HFF-Myc (cell line): ENCODE data around the gene ANO7.

Source experiments
- DNase-seq: peaks from one replicate; pipeline ENCODE4 v3.0.0-alpha.2; 2011; ENCODE audit warnings: low read depth; ENCODE audit errors: extremely low read depth
- H3K4me3 ChIP-seq: replicated peaks from 2 replicates; pipeline ENCODE4 v1.5.1; 2011; ENCODE audit warnings: low read depth, mild to moderate bottlenecking, control low read depth, low read length
- TF ChIP-seq, protein P1 (sequence below): IDR thresholded peaks from 2 replicates; pipeline ENCODE4 v1.5.1; 2012; ENCODE audit warnings: mild to moderate bottlenecking, low read depth, low read length, control low read depth; ENCODE audit errors: missing control alignments

ANO7 gene

DNA sequence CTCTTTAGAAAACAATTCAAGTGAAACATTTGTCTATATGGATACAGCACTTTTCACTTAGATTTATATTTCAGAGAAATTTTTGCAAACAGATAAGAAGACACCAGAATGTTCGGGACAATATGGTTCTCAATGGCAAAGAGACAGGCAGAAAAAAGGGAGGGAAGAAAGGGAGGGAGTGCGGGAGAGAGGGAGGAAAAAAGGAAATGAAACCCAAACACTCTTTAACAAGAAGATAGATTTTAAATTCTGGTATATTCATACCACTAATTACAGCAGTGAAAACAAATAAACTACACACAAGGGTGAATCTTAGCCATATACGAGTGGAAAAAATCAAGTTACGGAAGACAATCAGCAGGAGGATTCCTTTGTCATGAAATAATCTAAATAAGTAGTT, 42.2 kb upstream of the ANO7 start:
- no peak for DNase-seq
- TF ChIP-seq, protein P1, sequence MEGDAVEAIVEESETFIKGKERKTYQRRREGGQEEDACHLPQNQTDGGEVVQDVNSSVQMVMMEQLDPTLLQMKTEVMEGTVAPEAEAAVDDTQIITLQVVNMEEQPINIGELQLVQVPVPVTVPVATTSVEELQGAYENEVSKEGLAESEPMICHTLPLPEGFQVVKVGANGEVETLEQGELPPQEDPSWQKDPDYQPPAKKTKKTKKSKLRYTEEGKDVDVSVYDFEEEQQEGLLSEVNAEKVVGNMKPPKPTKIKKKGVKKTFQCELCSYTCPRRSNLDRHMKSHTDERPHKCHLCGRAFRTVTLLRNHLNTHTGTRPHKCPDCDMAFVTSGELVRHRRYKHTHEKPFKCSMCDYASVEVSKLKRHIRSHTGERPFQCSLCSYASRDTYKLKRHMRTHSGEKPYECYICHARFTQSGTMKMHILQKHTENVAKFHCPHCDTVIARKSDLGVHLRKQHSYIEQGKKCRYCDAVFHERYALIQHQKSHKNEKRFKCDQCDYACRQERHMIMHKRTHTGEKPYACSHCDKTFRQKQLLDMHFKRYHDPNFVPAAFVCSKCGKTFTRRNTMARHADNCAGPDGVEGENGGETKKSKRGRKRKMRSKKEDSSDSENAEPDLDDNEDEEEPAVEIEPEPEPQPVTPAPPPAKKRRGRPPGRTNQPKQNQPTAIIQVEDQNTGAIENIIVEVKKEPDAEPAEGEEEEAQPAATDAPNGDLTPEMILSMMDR: no peak
- no peak overlapping the region for H3K4me3 ChIP-seq

DNA sequence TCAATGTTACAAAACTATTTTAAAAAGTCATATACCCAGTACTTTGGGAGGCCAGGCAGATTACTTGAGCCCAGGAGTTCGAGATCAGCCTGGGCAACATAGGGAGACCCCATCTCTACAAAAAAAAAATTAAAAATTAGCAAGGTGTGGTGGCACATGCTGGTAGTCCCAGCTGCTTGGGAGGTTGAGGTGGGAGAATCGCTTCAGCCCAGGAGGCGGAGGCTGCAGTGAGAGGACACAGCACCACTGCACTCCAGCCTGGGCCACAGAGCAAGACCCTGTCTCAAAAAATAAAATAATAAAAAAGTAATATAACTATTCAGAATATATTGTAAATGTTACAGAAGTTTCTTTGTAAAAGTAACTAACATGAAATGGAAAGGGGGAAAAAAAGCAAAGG, 41.1 kb upstream of the ANO7 start:
- TF ChIP-seq, protein P1: no peak
- DNase-seq: no peak

GRCh38 chr2:241148239-241148638, 40.2 kb upstream of the ANO7 start:
- H3K4me3 ChIP-seq: peak overlapping the region; percentile 87
- DNase-seq: no peak
- TF ChIP-seq, protein P1: no peak

More for the DNA sequence above, 41.1 kb upstream of the ANO7 start:
- H3K4me3 ChIP-seq: no peak overlapping the region

DNA sequence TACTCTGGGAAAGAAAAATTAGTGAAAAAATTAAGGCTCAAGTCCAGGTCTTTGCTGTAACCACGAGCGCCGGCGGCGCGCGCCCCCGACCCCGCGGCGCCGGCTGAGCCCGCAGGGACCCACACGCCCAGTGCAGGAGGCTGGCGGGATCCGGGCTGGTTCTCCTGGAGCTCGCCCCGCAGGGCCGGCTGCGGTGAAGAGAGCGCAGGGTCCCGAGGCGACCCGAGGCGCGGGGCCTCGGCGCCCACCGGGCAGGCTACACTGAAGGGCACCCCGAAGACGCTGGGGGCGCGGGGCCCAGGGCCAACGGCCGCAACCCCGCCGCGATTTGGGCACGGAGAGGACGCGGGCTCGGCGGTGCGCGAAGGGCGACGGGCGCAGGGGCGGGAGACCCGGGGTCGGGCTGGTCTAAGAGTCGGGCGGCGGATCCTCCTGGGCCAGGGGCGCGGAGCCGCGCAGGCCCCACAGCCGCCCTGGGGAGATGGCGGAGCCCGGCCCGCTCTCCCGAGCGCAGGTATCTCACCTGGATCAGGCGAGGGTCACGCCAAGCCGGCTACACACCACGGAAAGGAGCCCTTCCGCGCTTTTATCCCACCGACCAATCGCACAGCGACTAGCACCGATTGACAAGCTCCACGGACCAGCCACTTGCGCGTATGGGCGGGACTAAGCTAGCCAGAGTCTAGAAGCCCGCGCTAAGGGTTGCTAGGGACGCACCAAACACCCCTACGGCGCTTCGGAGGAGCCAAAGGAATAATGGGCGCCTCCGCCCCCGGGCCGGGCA, 39.4 kb upstream of the ANO7 start, which contains the start of gene PASK:
PASK (minus strand) TSS at position 582 of the 784 bp plus-strand sequence. CDS start 6,440 bp downstream, outside the sequence.
- peak; percentile 86 for DNase-seq
- TF ChIP-seq, protein P1: no peak
- peak within 1 kb of the TSS; percentile 87 for H3K4me3 ChIP-seq

DNA sequence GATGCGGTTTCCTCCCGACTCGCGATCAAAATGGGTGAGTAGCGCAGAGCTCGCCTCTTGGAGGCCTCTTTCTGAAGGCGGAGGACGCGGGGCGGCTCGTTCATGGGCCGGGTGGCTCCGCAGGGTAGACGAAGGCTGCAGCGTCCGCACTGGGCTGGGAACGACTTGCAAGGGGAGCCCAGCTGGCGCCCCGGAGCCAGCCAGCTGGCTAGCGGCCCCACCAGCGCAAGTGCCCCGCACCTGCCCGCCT, 38.9 kb upstream of the ANO7 start:
- TF ChIP-seq, protein P1: no peak
- no peak for DNase-seq
- peak overlapping the region; percentile 87 for H3K4me3 ChIP-seq

GRCh38 chr2:241149925-241150659, 38.4 kb upstream of the ANO7 start, which contains the start of gene PPP1R7:
TSS of gene PPP1R7 (plus strand) at chr2:241150467. CDS start at chr2:241150496, 29 bp downstream.
- peak within 1 kb of the TSS; percentile 87 for H3K4me3 ChIP-seq
- peak; percentile 68 for DNase-seq
- TF ChIP-seq, protein P1: no peak
